Measurements from ENCODE around the gene ATG16L2. TPM values are rescaled to one million over a fixed set of nuclear protein-coding genes. Genes with fewer than 3 reads are reported as not detected.

The ATG16L2 gene
- total RNA-seq, 1 experiment from 2014 or later, result 22.2 TPM

DNA sequence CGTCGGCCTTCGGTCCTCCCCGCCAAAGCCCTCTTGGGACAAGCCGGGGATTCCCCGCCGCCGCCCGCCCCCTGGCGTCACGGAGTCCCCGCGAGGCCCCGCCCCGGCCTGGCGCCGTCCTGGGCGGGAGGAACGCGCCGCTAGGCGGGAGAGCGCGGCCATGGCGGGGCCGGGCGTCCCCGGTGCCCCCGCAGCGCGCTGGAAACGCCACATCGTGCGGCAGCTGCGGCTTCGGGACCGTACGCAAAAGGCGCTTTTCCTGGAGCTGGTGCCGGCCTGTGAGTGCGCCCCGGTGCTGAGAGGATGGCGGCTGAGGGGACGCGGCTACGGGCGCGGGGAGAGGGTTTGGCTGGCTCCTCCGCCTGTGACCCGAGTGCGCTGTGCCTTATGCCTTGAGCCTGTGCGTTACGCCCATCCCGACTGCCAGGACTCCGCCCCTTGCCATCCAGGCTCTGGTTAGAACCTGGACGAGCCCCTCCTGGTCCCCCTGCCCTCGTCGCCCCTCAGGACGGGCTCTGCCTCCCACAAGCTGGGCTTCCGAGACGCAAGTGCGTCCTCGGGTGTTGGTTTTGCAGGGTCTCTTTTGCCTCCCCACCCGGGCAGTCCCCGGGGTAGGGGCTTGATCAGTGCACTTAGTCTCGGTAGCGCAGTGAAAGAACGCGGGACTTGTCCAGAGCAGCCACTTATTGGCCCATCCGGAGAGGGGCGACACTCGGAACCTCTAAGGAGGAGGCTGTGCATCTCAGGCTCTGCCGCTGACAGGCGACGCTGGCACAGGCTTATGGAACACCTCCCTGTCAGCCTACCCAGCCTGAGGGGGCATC is at the start of gene ATG16L2 (continued):
- TF ChIP-seq, protein P1, sequence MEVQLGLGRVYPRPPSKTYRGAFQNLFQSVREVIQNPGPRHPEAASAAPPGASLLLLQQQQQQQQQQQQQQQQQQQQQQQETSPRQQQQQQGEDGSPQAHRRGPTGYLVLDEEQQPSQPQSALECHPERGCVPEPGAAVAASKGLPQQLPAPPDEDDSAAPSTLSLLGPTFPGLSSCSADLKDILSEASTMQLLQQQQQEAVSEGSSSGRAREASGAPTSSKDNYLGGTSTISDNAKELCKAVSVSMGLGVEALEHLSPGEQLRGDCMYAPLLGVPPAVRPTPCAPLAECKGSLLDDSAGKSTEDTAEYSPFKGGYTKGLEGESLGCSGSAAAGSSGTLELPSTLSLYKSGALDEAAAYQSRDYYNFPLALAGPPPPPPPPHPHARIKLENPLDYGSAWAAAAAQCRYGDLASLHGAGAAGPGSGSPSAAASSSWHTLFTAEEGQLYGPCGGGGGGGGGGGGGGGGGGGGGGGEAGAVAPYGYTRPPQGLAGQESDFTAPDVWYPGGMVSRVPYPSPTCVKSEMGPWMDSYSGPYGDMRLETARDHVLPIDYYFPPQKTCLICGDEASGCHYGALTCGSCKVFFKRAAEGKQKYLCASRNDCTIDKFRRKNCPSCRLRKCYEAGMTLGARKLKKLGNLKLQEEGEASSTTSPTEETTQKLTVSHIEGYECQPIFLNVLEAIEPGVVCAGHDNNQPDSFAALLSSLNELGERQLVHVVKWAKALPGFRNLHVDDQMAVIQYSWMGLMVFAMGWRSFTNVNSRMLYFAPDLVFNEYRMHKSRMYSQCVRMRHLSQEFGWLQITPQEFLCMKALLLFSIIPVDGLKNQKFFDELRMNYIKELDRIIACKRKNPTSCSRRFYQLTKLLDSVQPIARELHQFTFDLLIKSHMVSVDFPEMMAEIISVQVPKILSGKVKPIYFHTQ (CRISPR knock-in tag; IDR thresholded peaks at IDR 0.05), result no peak
- TF ChIP-seq TP53 (CRISPR knock-in tag; IDR thresholded peaks at IDR 0.05) (peak; percentile 69; the same call in 1 of the 2 replicates), ZNF396 (CRISPR knock-in tag; IDR thresholded peaks at IDR 0.05; ENCODE audit: borderline replicate concordance) (no peak), NFYB (CRISPR knock-in tag; conservative IDR thresholded peaks at IDR 0.05; ENCODE audit: low read depth) (no peak), ESRRA (CRISPR knock-in tag; IDR thresholded peaks at IDR 0.05; ENCODE audit: borderline replicate concordance) (no peak), ELF4 (CRISPR knock-in tag; IDR thresholded peaks at IDR 0.05; ENCODE audit: low read depth) (no peak), NR1H2 (CRISPR knock-in tag; IDR thresholded peaks at IDR 0.05) (no peak), ZNF423 (CRISPR knock-in tag; IDR thresholded peaks at IDR 0.05) (no peak), ZNF232 (CRISPR knock-in tag; IDR thresholded peaks at IDR 0.05) (no peak), GABPB1 (CRISPR knock-in tag; IDR thresholded peaks at IDR 0.05) (no peak), PRRX2 (CRISPR knock-in tag; IDR thresholded peaks at IDR 0.05) (no peak), MYBL2 (CRISPR knock-in tag; IDR thresholded peaks at IDR 0.05) (no peak), NFE2L1 (CRISPR knock-in tag; IDR thresholded peaks at IDR 0.05) (peak; percentile 35; the same call in 1 of the 2 replicates), IRF2 (CRISPR knock-in tag; IDR thresholded peaks at IDR 0.05; ENCODE audit: borderline replicate concordance, low read depth) (no peak)
- TF ChIP-seq, protein P2, sequence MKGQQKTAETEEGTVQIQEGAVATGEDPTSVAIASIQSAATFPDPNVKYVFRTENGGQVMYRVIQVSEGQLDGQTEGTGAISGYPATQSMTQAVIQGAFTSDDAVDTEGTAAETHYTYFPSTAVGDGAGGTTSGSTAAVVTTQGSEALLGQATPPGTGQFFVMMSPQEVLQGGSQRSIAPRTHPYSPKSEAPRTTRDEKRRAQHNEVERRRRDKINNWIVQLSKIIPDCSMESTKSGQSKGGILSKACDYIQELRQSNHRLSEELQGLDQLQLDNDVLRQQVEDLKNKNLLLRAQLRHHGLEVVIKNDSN (CRISPR knock-in tag; IDR thresholded peaks at IDR 0.05), result no peak
- TF ChIP-seq, protein P3, sequence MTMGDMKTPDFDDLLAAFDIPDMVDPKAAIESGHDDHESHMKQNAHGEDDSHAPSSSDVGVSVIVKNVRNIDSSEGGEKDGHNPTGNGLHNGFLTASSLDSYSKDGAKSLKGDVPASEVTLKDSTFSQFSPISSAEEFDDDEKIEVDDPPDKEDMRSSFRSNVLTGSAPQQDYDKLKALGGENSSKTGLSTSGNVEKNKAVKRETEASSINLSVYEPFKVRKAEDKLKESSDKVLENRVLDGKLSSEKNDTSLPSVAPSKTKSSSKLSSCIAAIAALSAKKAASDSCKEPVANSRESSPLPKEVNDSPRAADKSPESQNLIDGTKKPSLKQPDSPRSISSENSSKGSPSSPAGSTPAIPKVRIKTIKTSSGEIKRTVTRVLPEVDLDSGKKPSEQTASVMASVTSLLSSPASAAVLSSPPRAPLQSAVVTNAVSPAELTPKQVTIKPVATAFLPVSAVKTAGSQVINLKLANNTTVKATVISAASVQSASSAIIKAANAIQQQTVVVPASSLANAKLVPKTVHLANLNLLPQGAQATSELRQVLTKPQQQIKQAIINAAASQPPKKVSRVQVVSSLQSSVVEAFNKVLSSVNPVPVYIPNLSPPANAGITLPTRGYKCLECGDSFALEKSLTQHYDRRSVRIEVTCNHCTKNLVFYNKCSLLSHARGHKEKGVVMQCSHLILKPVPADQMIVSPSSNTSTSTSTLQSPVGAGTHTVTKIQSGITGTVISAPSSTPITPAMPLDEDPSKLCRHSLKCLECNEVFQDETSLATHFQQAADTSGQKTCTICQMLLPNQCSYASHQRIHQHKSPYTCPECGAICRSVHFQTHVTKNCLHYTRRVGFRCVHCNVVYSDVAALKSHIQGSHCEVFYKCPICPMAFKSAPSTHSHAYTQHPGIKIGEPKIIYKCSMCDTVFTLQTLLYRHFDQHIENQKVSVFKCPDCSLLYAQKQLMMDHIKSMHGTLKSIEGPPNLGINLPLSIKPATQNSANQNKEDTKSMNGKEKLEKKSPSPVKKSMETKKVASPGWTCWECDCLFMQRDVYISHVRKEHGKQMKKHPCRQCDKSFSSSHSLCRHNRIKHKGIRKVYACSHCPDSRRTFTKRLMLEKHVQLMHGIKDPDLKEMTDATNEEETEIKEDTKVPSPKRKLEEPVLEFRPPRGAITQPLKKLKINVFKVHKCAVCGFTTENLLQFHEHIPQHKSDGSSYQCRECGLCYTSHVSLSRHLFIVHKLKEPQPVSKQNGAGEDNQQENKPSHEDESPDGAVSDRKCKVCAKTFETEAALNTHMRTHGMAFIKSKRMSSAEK (CRISPR knock-in tag; IDR thresholded peaks at IDR 0.05; ENCODE audit: borderline replicate concordance), result no peak
- TF ChIP-seq, protein P4, sequence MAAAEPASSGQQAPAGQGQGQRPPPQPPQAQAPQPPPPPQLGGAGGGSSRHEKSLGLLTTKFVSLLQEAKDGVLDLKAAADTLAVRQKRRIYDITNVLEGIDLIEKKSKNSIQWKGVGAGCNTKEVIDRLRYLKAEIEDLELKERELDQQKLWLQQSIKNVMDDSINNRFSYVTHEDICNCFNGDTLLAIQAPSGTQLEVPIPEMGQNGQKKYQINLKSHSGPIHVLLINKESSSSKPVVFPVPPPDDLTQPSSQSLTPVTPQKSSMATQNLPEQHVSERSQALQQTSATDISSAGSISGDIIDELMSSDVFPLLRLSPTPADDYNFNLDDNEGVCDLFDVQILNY (CRISPR knock-in tag; IDR thresholded peaks at IDR 0.05), result peak; percentile 42; the same call in 1 of the 2 replicates
- TF ChIP-seq, protein P5, sequence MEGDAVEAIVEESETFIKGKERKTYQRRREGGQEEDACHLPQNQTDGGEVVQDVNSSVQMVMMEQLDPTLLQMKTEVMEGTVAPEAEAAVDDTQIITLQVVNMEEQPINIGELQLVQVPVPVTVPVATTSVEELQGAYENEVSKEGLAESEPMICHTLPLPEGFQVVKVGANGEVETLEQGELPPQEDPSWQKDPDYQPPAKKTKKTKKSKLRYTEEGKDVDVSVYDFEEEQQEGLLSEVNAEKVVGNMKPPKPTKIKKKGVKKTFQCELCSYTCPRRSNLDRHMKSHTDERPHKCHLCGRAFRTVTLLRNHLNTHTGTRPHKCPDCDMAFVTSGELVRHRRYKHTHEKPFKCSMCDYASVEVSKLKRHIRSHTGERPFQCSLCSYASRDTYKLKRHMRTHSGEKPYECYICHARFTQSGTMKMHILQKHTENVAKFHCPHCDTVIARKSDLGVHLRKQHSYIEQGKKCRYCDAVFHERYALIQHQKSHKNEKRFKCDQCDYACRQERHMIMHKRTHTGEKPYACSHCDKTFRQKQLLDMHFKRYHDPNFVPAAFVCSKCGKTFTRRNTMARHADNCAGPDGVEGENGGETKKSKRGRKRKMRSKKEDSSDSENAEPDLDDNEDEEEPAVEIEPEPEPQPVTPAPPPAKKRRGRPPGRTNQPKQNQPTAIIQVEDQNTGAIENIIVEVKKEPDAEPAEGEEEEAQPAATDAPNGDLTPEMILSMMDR (IDR thresholded peaks at IDR 0.05), result no peak
